Chondrocyte (in vitro differentiated cells): ENCODE measurements around the gene WWOX. TPM values are rescaled to one million over a fixed set of nuclear protein-coding genes. Genes with fewer than 3 reads are reported as not detected.

ENCODE experiments used
- DNase-seq: peaks from one replicate; pipeline ENCODE4 v3.0.0; 2021; ENCODE audit warnings: mixed read lengths, low spot score
- H3K27ac Mint-ChIP-seq: one replicate; pipeline ENCODE4 v1.8.0; 2021; ENCODE audit warnings: mild to moderate bottlenecking, moderate library complexity, mixed read lengths; ENCODE audit not compliant: unreplicated experiment
- H3K27me3 Mint-ChIP-seq: 2 replicates; pipeline ENCODE4 v1.8.0; 2021; ENCODE audit warnings: low read depth, mixed read lengths
- H3K36me3 Mint-ChIP-seq: 2 replicates; pipeline ENCODE4 v1.8.0; 2021; ENCODE audit warnings: low read depth, mixed read lengths
- H3K4me1 Mint-ChIP-seq: 2 replicates; pipeline ENCODE4 v1.8.0; 2021; ENCODE audit warnings: low read depth, mild to moderate bottlenecking, mixed read lengths
- H3K4me3 Mint-ChIP-seq: one replicate; pipeline ENCODE4 v1.8.0; 2021; ENCODE audit warnings: mild to moderate bottlenecking, moderate library complexity, mixed read lengths; ENCODE audit not compliant: unreplicated experiment
- H3K9me3 Mint-ChIP-seq: 2 replicates; pipeline ENCODE4 v1.8.0; 2021; ENCODE audit warnings: low read depth, mixed read lengths
- CTCF ChIP-seq: fragments of 200-600 bp; sonication (generic); IDR thresholded peaks from 2 replicates; pipeline ENCODE4 v1.5.0; 2021; ENCODE audit warnings: antibody characterized with exemption, mild to moderate bottlenecking, moderate library complexity
- total RNA-seq: library from RNA; stranded (reverse); gene quantifications from 3 replicates; pipeline ENCODE4 v1.2.1, GENCODE V29; 2021

Gene WWOX
- total RNA-seq, 1 donor from 2014 or later, result 12.1 TPM

GRCh38 chr16:79195938-79196337 is 1096.5 kb downstream of the WWOX start:
- Mint-ChIP-seq H3K27ac (no peak overlapping the region), H3K4me1 (peaks cover 5% of the 10 kb centered on the region), H3K27me3 (peaks cover 5% of the 10 kb centered on the region), H3K9me3 (no peaks in the 10 kb centered on the region), H3K4me3 (no peak overlapping the region), H3K36me3 (no peaks in the 10 kb centered on the region)
- TF ChIP-seq CTCF, result no peak
- no peak for DNase-seq

GRCh38 chr16:79201436-79201835 is 1102.0 kb downstream of the WWOX start:
- no peak overlapping the region for H3K4me3 Mint-ChIP-seq
- no peaks in the 10 kb centered on the region for H3K9me3 Mint-ChIP-seq
- H3K4me1 Mint-ChIP-seq, result no peaks in the 10 kb centered on the region
- H3K36me3 Mint-ChIP-seq, result no peaks in the 10 kb centered on the region
- no peak overlapping the region for H3K27ac Mint-ChIP-seq
- no peak for DNase-seq
- TF ChIP-seq CTCF, result no peak
- H3K27me3 Mint-ChIP-seq, result no peaks in the 10 kb centered on the region

GRCh38 chr16:79202977-79203376 is 1103.5 kb downstream of the WWOX start:
- H3K27me3 Mint-ChIP-seq, result no peaks in the 10 kb centered on the region
- H3K9me3 Mint-ChIP-seq, result no peaks in the 10 kb centered on the region
- H3K4me1 Mint-ChIP-seq, result no peaks in the 10 kb centered on the region

GRCh38 chr16:79204486-79204885 is 1105.0 kb downstream of the WWOX start:
- DNase-seq, result no peak

More at GRCh38 chr16:79202977-79203376, 1103.5 kb downstream of the WWOX start:
- no peak for DNase-seq
- no peak overlapping the region for H3K4me3 Mint-ChIP-seq
- no peak overlapping the region for H3K27ac Mint-ChIP-seq
- TF ChIP-seq CTCF, result no peak
- H3K36me3 Mint-ChIP-seq, result no peaks in the 10 kb centered on the region

GRCh38 chr16:79206889-79207288 is 1107.4 kb downstream of the WWOX start:
- H3K4me3 Mint-ChIP-seq, result no peak overlapping the region
- no peaks in the 10 kb centered on the region for H3K36me3 Mint-ChIP-seq
- DNase-seq, result no peak
- TF ChIP-seq CTCF, result no peak
- no peaks in the 10 kb centered on the region for H3K4me1 Mint-ChIP-seq
- H3K9me3 Mint-ChIP-seq, result no peaks in the 10 kb centered on the region
- H3K27ac Mint-ChIP-seq, result no peak overlapping the region
- no peaks in the 10 kb centered on the region for H3K27me3 Mint-ChIP-seq

More at GRCh38 chr16:79204486-79204885, 1105.0 kb downstream of the WWOX start:
- no peaks in the 10 kb centered on the region for H3K36me3 Mint-ChIP-seq
- no peaks in the 10 kb centered on the region for H3K27me3 Mint-ChIP-seq
- no peaks in the 10 kb centered on the region for H3K9me3 Mint-ChIP-seq
- no peak for TF ChIP-seq CTCF
- no peak overlapping the region for H3K27ac Mint-ChIP-seq
- no peak overlapping the region for H3K4me3 Mint-ChIP-seq
- H3K4me1 Mint-ChIP-seq, result no peaks in the 10 kb centered on the region
